ENCODE data around the gene FBXW9. TPM values are rescaled to one million over a fixed set of nuclear protein-coding genes. Genes with fewer than 3 reads are reported as not detected.
A peak's percentile ranks its signal among the peaks of the same experiment; 100 is the strongest.

The FBXW9 gene
- total and polyA plus RNA-seq, 2 of the 4 experiments (the other 2 are of a cell fraction): 9.5 to 14.2 TPM

GRCh38 chr19:12703046-12703445 is 6.6 kb upstream of the FBXW9 start:
- intact Hi-C loops (cut with micrococcal nuclease) (no loop called here), in situ Hi-C loops (cut with MboI; ENCODE audit: low sequenced_read_pairs) (no loop called here), dilution Hi-C loops (cut with HindIII; ENCODE audit: low sequenced_read_pairs, unreplicated experiment) (no loop called here)
- WGBS, 2 experiments (ENCODE audit: extremely low coverage in 2 of 2, insufficient read length in 1 of 2): 73% methylated on average over 5 of the region's 9 CpGs; no CpG with 5 or more reads in 1 of the 2 experiments
- Histone ChIP-seq H2AFZ (replicated peaks; ENCODE audit: low read length, poor library complexity) (no peak overlapping the region), H2AK9ac (replicated peaks; ENCODE audit: low read depth, low read length, poor library complexity) (no peak overlapping the region), H3K56ac (ENCODE audit: extremely low read depth, insufficient read depth, low read length) (no peak overlapping the region), H2BK15ac (ENCODE audit: low read depth, low read length) (no peak overlapping the region), H3K9me1 (ENCODE audit: insufficient read depth, low read length) (no peaks in the 10 kb centered on the region), H2AK5ac (ENCODE audit: low read depth, low read length) (no peak overlapping the region), H4K8ac (ENCODE audit: low read depth in 2 of 2, low read length in 2 of 2) (no peak overlapping the region), H3K4me1 (ENCODE audit: control insufficient read depth, insufficient read depth, low read length) (no peaks in the 10 kb centered on the region), H4K5ac (ENCODE audit: low read depth, low read length) (no peak overlapping the region), H2BK120ac (ENCODE audit: low read depth, low read length) (no peak overlapping the region), H3K27ac (ENCODE audit: insufficient read depth, low read length) (no peak overlapping the region), H3K4me3 (ENCODE audit: insufficient read depth, low read depth, low read length) (no peak overlapping the region), H3K4ac (ENCODE audit: low read depth, low read length) (no peak overlapping the region), H3K79me1 (ENCODE audit: low read depth in 1 of 2, low read length in 2 of 2) (peaks cover 5 to 18% of the 10 kb centered on the region in 2 experiments), H2BK20ac (ENCODE audit: low read depth, low read length) (no peak overlapping the region), H3K4me2 (ENCODE audit: low read depth, low read length) (no peak overlapping the region), H3K18ac (ENCODE audit: low read depth, low read length) (no peak overlapping the region), H4K20me1 (ENCODE audit: insufficient read depth, low read length) (peaks cover 14% of the 10 kb centered on the region), H4K91ac (ENCODE audit: insufficient read depth, low read depth, low read length) (no peak overlapping the region), H3K9me3 (ENCODE audit: control insufficient read depth, insufficient read depth, low read length) (no peaks in the 10 kb centered on the region), H3K14ac (replicated peaks; ENCODE audit: low read depth, low read length) (no peak overlapping the region), H3K23ac (ENCODE audit: low read depth, low read length) (no peak overlapping the region), H3K27me3 (ENCODE audit: control insufficient read depth, insufficient read depth, low read length) (no peaks in the 10 kb centered on the region), H3K36me3 (ENCODE audit: control insufficient read depth, insufficient read depth, low read length) (peaks cover 75% of the 10 kb centered on the region), H3K9ac (ENCODE audit: low read depth, low read length) (no peak overlapping the region), H2BK5ac (ENCODE audit: low read depth, low read length, poor library complexity, severe bottlenecking) (no peak overlapping the region)
- TF ChIP-seq SMC3 (IDR thresholded peaks at IDR 0.05; ENCODE audit: low read depth, low read length): no peak
- no peak for TF ChIP-seq CEBPB (IDR thresholded peaks at IDR 0.05; ENCODE audit: low read depth, low read length)
- TF ChIP-seq FOS (IDR thresholded peaks at IDR 0.05; ENCODE audit: low read depth, low read length): no peak
- no peak for TF ChIP-seq MXI1 (IDR thresholded peaks at IDR 0.05; ENCODE audit: borderline replicate concordance, low read depth, low read length)
- TF ChIP-seq NFE2L2 (IDR thresholded peaks at IDR 0.05; ENCODE audit: low read depth, low read length): no peak
- no peak for TF ChIP-seq RCOR1 (IDR thresholded peaks at IDR 0.05; ENCODE audit: insufficient replicate concordance, low read length)
- TF ChIP-seq RAD21 (IDR thresholded peaks at IDR 0.05; ENCODE audit: low read length): no peak
- no peak for TF ChIP-seq CHD1 (IDR thresholded peaks at IDR 0.05; ENCODE audit: low read depth, low read length)
- TF ChIP-seq POLR2A (IDR thresholded peaks at IDR 0.05; ENCODE audit: low read depth, low read length): no peak
- no peak for TF ChIP-seq RFX5 (IDR thresholded peaks at IDR 0.05; ENCODE audit: low read depth, low read length)
- TF ChIP-seq MAZ (IDR thresholded peaks at IDR 0.05; ENCODE audit: borderline replicate concordance, low read depth, low read length): no peak
- TF ChIP-seq BHLHE40 (IDR thresholded peaks at IDR 0.05; ENCODE audit: low read depth, low read length): no peak
- TF ChIP-seq ELK1 (IDR thresholded peaks at IDR 0.05; ENCODE audit: borderline replicate concordance, low read depth, low read length): no peak
- TF ChIP-seq USF2 (IDR thresholded peaks at IDR 0.05; ENCODE audit: low read depth, low read length): no peak
- TF ChIP-seq MAFK (IDR thresholded peaks at IDR 0.05; ENCODE audit: low read depth, low read length): no peak
- TF ChIP-seq CTCF (conservative IDR thresholded peaks at IDR 0.05; ENCODE audit: low read depth, low read length): no peak
- DNase-seq: peak; percentile 43
- ATAC-seq (ENCODE audit: low read depth): peak; percentile 79
- CTCF ChIA-PET: no interaction called here
- POLR2A ChIA-PET (ENCODE audit: unreplicated experiment): no interaction called here
- no TSS peak for BruUV-seq (replicated peaks)

Measured in IMR-90 (cell line).